Osteocyte (in vitro differentiated cells): ENCODE data around the gene ACTL8. TPM values are rescaled to one million over a fixed set of nuclear protein-coding genes. Genes with fewer than 3 reads are reported as not detected.

ENCODE experiments used
- DNase-seq: peaks from one replicate; pipeline ENCODE4 v3.0.0; 2021; ENCODE audit warnings: mixed read lengths; ENCODE audit not compliant: unreplicated experiment; ENCODE audit errors: extremely low spot score
- H3K27ac Mint-ChIP-seq: one replicate; pipeline ENCODE4 v1.8.0; 2021; ENCODE audit warnings: mild to moderate bottlenecking, mixed read lengths; ENCODE audit not compliant: unreplicated experiment
- H3K27me3 Mint-ChIP-seq: one replicate; pipeline ENCODE4 v1.8.0; 2021; ENCODE audit warnings: mixed read lengths; ENCODE audit not compliant: unreplicated experiment
- H3K36me3 Mint-ChIP-seq: one replicate; pipeline ENCODE4 v1.8.0; 2021; ENCODE audit warnings: mixed read lengths; ENCODE audit not compliant: unreplicated experiment
- H3K4me1 Mint-ChIP-seq: one replicate; pipeline ENCODE4 v1.8.0; 2021; ENCODE audit warnings: mixed read lengths; ENCODE audit not compliant: unreplicated experiment
- H3K4me3 Mint-ChIP-seq: one replicate; pipeline ENCODE4 v1.8.0; 2021; ENCODE audit warnings: mild to moderate bottlenecking, moderate library complexity, mixed read lengths; ENCODE audit not compliant: unreplicated experiment
- H3K9me3 Mint-ChIP-seq: one replicate; pipeline ENCODE4 v1.8.0; 2021; ENCODE audit warnings: mixed read lengths; ENCODE audit not compliant: unreplicated experiment
- CTCF ChIP-seq: fragments of 200-600 bp; sonication (generic); IDR thresholded peaks from 2 replicates; pipeline ENCODE4 v1.5.0; 2021; ENCODE audit warnings: antibody characterized with exemption, mild to moderate bottlenecking, moderate library complexity
- total RNA-seq: library from RNA; stranded (reverse); gene quantifications from 2 replicates; pipeline ENCODE4 v1.2.1, GENCODE V29; 2021

Gene ACTL8
- total RNA-seq, 1 donor from 2014 or later: not detected

GRCh38 chr1:17723684-17724083 is 31.4 kb upstream of the ACTL8 start:
- H3K4me3 Mint-ChIP-seq: no peak overlapping the region
- H3K4me1 Mint-ChIP-seq: no peaks in the 10 kb centered on the region
- H3K9me3 Mint-ChIP-seq: no peaks in the 10 kb centered on the region
- H3K36me3 Mint-ChIP-seq: no peaks in the 10 kb centered on the region
- H3K27ac Mint-ChIP-seq: no peak overlapping the region
- no peak for TF ChIP-seq CTCF
- no peak for DNase-seq
- H3K27me3 Mint-ChIP-seq: peaks cover 37% of the 10 kb centered on the region

GRCh38 chr1:17724150-17724549 is 31.0 kb upstream of the ACTL8 start:
- Mint-ChIP-seq H3K27ac (no peak overlapping the region), H3K27me3 (peaks cover 39% of the 10 kb centered on the region), H3K9me3 (no peaks in the 10 kb centered on the region), H3K36me3 (no peaks in the 10 kb centered on the region), H3K4me3 (no peak overlapping the region), H3K4me1 (no peaks in the 10 kb centered on the region)
- TF ChIP-seq CTCF: no peak
- no peak for DNase-seq

GRCh38 chr1:17725084-17725719 is 29.9 kb upstream of the ACTL8 start:
- H3K27me3 Mint-ChIP-seq: peaks cover 39% of the 10 kb centered on the region
- no peaks in the 10 kb centered on the region for H3K4me1 Mint-ChIP-seq
- no peak for TF ChIP-seq CTCF
- no peak overlapping the region for H3K27ac Mint-ChIP-seq
- H3K9me3 Mint-ChIP-seq: no peaks in the 10 kb centered on the region
- H3K36me3 Mint-ChIP-seq: no peaks in the 10 kb centered on the region
- H3K4me3 Mint-ChIP-seq: no peak overlapping the region
- no peak for DNase-seq

DNA sequence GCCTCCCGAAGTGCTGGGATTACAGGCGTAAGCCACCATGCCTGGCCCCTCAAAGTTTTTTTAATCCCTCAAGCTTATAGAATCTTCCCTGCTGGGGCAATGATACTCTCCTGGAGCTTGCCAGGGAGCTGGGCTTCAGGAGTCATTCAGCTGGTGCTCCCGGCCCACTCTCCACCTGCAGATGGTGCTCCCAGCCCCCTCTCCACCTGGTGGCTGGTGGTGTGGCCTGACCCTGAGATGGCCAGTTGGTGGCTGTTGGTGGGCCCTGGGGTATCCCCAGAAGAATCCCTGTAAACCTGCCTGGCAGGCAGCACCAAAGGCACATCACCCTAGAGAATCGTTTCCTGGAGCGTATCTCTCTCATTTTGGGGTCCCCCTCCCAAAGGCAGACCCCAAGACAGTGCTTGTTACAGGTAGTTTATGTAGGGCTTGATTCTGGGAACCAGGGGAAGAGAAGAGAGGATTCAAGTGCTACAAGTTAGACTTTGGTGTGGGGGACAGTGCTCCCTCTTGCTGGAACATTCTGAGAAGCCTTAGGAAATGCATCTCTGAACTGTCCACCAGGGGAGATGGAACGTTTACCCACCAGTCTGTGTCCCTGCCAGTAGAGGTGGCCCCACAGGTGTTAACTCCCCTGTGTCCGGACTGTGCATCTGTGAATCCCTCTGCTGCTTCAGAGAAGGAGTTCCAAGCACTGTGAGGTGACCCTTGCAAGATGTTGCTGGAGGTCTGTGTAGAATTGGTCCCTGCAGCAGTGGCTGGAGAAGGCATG is 29.1 kb upstream of the ACTL8 start:
- H3K4me3 Mint-ChIP-seq: no peak overlapping the region
- H3K36me3 Mint-ChIP-seq: no peaks in the 10 kb centered on the region
- no peak for DNase-seq

More for the DNA sequence above, 29.1 kb upstream of the ACTL8 start:
- peaks cover 37% of the 10 kb centered on the region for H3K27me3 Mint-ChIP-seq
- no peaks in the 10 kb centered on the region for H3K4me1 Mint-ChIP-seq
- no peak for TF ChIP-seq CTCF
- no peak overlapping the region for H3K27ac Mint-ChIP-seq
- H3K9me3 Mint-ChIP-seq: no peaks in the 10 kb centered on the region
